SU-DHL-6 (cell line): ENCODE measurements around the gene KRTAP10-4.

Source experiments
- H2AFZ ChIP-seq: fragments of 200-600 bp; sonication (generic); 2 replicates; pipeline ENCODE4 v1.6.1; 2014; ENCODE audit warnings: low read depth, mild to moderate bottlenecking, moderate library complexity, mixed read lengths, antibody characterized with exemption, low read length; ENCODE audit not compliant: severe bottlenecking
- H3F3A ChIP-seq: fragments of 200-600 bp; shearing (Covaris generic); 2 replicates; pipeline ENCODE4 v1.6.0; 2016; ENCODE audit warnings: antibody characterized with exemption, mild to moderate bottlenecking; ENCODE audit not compliant: insufficient read depth
- H3K27ac ChIP-seq: fragments of 200-600 bp; sonication (generic); 2 replicates; pipeline ENCODE4 v1.5.1; 2016; ENCODE audit warnings: low read depth, mild to moderate bottlenecking, low read length, moderate library complexity, mixed read lengths
- H3K27me3 ChIP-seq: fragments of 200-600 bp; sonication (generic), shearing (Covaris generic); 2 replicates; pipeline ENCODE4 v1.6.0; 2014; ENCODE audit warnings: mild to moderate bottlenecking, low read length
- H3K36me3 ChIP-seq: fragments of 200-600 bp; sonication (generic); 2 replicates; pipeline ENCODE4 v1.6.1; 2014; ENCODE audit warnings: mild to moderate bottlenecking, low read length, mixed read lengths
- H3K4me2 ChIP-seq: fragments of 300-600, 200-600 bp; shearing (Covaris generic), sonication (generic); 2 replicates; pipeline ENCODE4 v1.6.0; 2014; ENCODE audit warnings: low read length, low read depth, mild to moderate bottlenecking; ENCODE audit not compliant: poor library complexity, severe bottlenecking
- H3K4me3 ChIP-seq: fragments of 200-600 bp; sonication (generic); 2 replicates; pipeline ENCODE4 v1.5.1; 2014; ENCODE audit warnings: antibody characterized with exemption, low read length, mild to moderate bottlenecking, mixed read lengths; ENCODE audit not compliant: insufficient read depth, poor library complexity, severe bottlenecking
- H3K79me2 ChIP-seq: fragments of 200-600 bp; sonication (generic); 2 replicates; pipeline ENCODE4 v1.6.1; 2014; ENCODE audit warnings: mild to moderate bottlenecking, low read length, moderate library complexity; ENCODE audit not compliant: insufficient read depth
- H3K9ac ChIP-seq: fragments of 200-600 bp; sonication (generic); 2 replicates; pipeline ENCODE4 v1.7.0; 2014; ENCODE audit warnings: mild to moderate bottlenecking, low read length
- H3K9me2 ChIP-seq: fragments of 200-600 bp; sonication (generic); replicated peaks from 2 replicates; pipeline ENCODE4 v1.6.1; 2014; ENCODE audit warnings: low read length; ENCODE audit not compliant: insufficient read depth
- H3K9me3 ChIP-seq: fragments of 200-600 bp; sonication (generic); 2 replicates; pipeline ENCODE4 v1.6.1; 2014; ENCODE audit warnings: low read length, mixed read lengths; ENCODE audit not compliant: insufficient read depth
- H4K20me1 ChIP-seq: fragments of 200-600 bp; sonication (generic); 2 replicates; pipeline ENCODE4 v1.6.1; 2014; ENCODE audit warnings: low read depth, mild to moderate bottlenecking, antibody characterized with exemption, low read length, moderate library complexity, mixed read lengths
- EZH2phosphoT487 ChIP-seq: fragments of 200-600 bp; sonication (generic), shearing (Covaris generic); conservative IDR thresholded peaks from 2 replicates; pipeline ENCODE4 v1.6.1; 2018; ENCODE audit warnings: mild to moderate bottlenecking, antibody characterized with exemption, low read length, moderate library complexity, mixed read lengths
- TF ChIP-seq, protein P1 (sequence below): fragments of 200-600 bp; sonication (generic); IDR thresholded peaks from one replicate; pipeline ENCODE4 v1.5.1; 2017; ENCODE audit warnings: antibody characterized with exemption, mild to moderate bottlenecking, low read length, moderate library complexity; ENCODE audit not compliant: insufficient read depth, poor library complexity, severe bottlenecking

Gene KRTAP10-4

DNA sequence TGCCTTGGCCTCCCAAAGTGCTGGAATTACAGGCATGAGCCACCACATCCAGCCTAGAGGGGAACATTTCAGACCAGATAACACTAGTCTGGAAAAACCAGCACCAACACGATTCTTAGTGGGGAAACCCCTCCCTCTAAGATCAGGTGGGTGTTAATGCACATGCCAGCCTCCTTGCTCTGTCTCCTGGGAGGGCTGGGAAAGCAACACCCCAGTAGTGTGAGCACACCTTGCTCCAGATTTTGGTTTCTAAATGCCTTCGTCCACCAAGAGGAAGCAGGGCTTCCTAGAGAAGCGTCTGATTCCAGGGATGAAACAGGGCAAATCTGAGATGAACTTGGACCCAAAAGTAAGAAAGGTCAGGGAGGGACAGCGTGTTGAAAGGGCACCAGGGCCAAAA lies 2.2 kb upstream of the KRTAP10-4 start:
- Histone ChIP-seq H3K36me3 (no peaks in the 10 kb centered on the region), H4K20me1 (no peaks in the 10 kb centered on the region), H3K4me2 (no peak overlapping the region), H2AFZ (no peak overlapping the region), H3K9me3 (no peaks in the 10 kb centered on the region), H3K4me3 (no peak overlapping the region), H3K27ac (no peak overlapping the region), H3F3A (no peaks in the 10 kb centered on the region), H3K27me3 (no peaks in the 10 kb centered on the region), H3K9ac (no peak overlapping the region), H3K9me2 (no peaks in the 10 kb centered on the region), H3K79me2 (no peaks in the 10 kb centered on the region)
- TF ChIP-seq EZH2phosphoT487, result no peak
- TF ChIP-seq, protein P1, sequence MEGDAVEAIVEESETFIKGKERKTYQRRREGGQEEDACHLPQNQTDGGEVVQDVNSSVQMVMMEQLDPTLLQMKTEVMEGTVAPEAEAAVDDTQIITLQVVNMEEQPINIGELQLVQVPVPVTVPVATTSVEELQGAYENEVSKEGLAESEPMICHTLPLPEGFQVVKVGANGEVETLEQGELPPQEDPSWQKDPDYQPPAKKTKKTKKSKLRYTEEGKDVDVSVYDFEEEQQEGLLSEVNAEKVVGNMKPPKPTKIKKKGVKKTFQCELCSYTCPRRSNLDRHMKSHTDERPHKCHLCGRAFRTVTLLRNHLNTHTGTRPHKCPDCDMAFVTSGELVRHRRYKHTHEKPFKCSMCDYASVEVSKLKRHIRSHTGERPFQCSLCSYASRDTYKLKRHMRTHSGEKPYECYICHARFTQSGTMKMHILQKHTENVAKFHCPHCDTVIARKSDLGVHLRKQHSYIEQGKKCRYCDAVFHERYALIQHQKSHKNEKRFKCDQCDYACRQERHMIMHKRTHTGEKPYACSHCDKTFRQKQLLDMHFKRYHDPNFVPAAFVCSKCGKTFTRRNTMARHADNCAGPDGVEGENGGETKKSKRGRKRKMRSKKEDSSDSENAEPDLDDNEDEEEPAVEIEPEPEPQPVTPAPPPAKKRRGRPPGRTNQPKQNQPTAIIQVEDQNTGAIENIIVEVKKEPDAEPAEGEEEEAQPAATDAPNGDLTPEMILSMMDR, result no peak

DNA sequence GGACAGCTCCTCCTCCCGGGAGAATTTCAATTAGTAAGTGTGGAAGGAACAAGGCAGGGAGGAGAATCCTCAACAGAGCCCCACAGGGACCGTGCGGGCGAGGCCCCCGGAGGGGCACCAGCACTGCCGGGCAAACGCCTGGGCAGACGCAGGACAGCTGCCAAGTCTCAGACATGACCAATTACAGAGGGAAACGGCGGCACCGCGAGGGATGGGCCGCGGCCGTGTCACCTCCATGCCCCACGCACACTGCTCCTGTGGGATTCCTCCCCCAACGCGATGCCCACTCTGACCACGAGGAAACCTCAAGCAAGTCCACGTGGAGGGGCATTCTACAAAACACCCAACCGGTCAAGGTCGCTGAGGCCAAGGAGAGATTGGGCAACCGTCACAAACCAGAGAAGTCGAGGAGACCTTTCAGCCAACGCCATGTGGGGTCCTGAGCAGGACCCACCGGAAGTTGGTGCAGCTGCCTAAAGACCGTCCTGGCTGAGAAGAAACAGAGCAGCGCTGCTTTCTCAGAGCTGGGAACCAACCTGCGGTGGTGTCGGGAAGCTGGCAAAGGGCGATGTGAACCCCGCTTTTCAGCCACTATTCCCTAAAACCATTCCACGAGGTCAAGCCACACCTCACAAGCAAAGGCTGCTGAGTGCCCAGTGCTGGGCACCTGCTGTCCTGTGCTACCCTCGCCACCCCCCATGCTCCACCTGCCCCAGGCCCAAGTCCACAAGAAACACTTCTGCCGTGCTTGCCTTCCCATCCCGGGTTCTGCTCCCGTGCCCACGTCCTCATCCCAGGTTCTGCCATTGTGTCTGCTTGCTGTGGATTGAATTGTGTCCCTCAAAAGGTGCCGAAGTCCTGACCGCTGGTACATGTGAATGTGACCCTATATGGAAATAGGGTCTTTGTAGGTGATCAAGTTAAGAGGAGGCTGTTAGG lies 1.4 kb upstream of the KRTAP10-4 start:
- no peaks in the 10 kb centered on the region for H3K36me3 ChIP-seq
- no peaks in the 10 kb centered on the region for H3F3A ChIP-seq
- no peaks in the 10 kb centered on the region for H4K20me1 ChIP-seq
- no peak overlapping the region for H3K4me2 ChIP-seq
- H3K79me2 ChIP-seq, result no peaks in the 10 kb centered on the region
- no peak overlapping the region for H3K27ac ChIP-seq
- H3K9me3 ChIP-seq, result no peaks in the 10 kb centered on the region
- H3K9me2 ChIP-seq, result no peaks in the 10 kb centered on the region
- no peak overlapping the region for H3K9ac ChIP-seq
- no peak overlapping the region for H3K4me3 ChIP-seq
- H2AFZ ChIP-seq, result no peak overlapping the region
- no peaks in the 10 kb centered on the region for H3K27me3 ChIP-seq
- TF ChIP-seq, protein P1, result no peak
- TF ChIP-seq EZH2phosphoT487, result no peak

- H3K9ac ChIP-seq, result no peak overlapping the region
- H3K27me3 ChIP-seq, result no peaks in the 10 kb centered on the region
- no peak overlapping the region for H3K27ac ChIP-seq
- H4K20me1 ChIP-seq, result no peaks in the 10 kb centered on the region
- H2AFZ ChIP-seq, result no peak overlapping the region
- no peaks in the 10 kb centered on the region for H3K36me3 ChIP-seq
- no peak overlapping the region for H3K4me3 ChIP-seq
- H3K79me2 ChIP-seq, result no peaks in the 10 kb centered on the region
- no peak overlapping the region for H3K4me2 ChIP-seq
- H3K9me2 ChIP-seq, result no peaks in the 10 kb centered on the region
- no peaks in the 10 kb centered on the region for H3K9me3 ChIP-seq
- no peaks in the 10 kb centered on the region for H3F3A ChIP-seq
- TF ChIP-seq EZH2phosphoT487, result no peak
- TF ChIP-seq, protein P1, result no peak
Measured at GRCh38 chr21:44572959-44573583, 458 bp upstream of the KRTAP10-4 start.
